ENCODE data around the gene SAPCD2. TPM values are rescaled to one million over a fixed set of nuclear protein-coding genes. Genes with fewer than 3 reads are reported as not detected.

SAPCD2 gene
- total and polyA plus RNA-seq, 12 donors: 0.07 to 1.7 (median 0.58) TPM

DNA sequence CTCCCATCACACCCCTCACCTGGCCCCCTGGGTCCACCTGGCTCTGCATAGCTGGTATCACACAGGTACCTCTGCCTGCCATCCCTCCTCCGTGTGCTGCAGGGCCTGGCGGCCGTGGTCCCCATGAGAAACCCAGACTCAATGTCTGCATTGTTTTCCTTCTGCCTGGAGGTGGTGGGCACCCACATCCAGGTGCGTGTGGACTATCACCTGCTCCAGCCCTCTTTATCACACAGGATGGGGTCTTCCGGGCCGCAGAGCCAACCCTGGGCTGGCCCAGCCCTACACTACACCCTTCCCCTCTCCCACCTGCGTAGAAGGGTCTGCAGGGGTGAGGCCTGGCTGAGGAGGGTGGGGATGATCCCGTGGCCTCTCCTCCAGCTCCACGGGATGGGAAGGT, 31.4 kb downstream of the SAPCD2 start:
- Histone ChIP-seq H3K27ac (no peak overlapping the region), H3K36me3 (replicated peaks in 1 of 2) (peaks cover 0 to 7% of the 10 kb centered on the region in 2 donors), H3K9me3 (replicated peaks in 1 of 3) (no peaks in the 10 kb centered on the region), H3K27me3 (peaks cover 5% of the 10 kb centered on the region), H3K4me3 (no peak overlapping the region), H3K4me1 (replicated peaks in 1 of 2) (peaks cover 0 to 8% of the 10 kb centered on the region in 2 donors)
- intact Hi-C loops (cut with DNase I): loop anchor here in 1 of 2 donors (5.0 kb wide), 1 partner anchor 252 kb away; no protein-coding TSS in a partner anchor
- TF ChIP-seq CTCF (IDR thresholded peaks at IDR 0.05): no peak
- TF ChIP-seq POLR2A (IDR thresholded peaks at IDR 0.05): no peak
- no peak for DNase-seq
- 78 to 84% (median 83%) methylated on average over 5 to 9 of the region's 9 CpGs for WGBS, 4 donors

- Histone ChIP-seq H3K27me3 (no peaks in the 10 kb centered on the region), H3K4me1 (replicated peaks in 1 of 2) (peaks cover 0 to 8% of the 10 kb centered on the region in 2 donors), H3K4me3 (no peak overlapping the region), H3K27ac (no peak overlapping the region), H3K9me3 (replicated peaks in 1 of 3) (no peaks in the 10 kb centered on the region), H3K36me3 (replicated peaks in 1 of 2) (peaks cover 0 to 7% of the 10 kb centered on the region in 2 donors)
- intact Hi-C loops (cut with DNase I): loop anchor here in 1 of 2 donors (5.0 kb wide), 1 partner anchor 250 kb away; no protein-coding TSS in a partner anchor
- DNase-seq: no peak
- TF ChIP-seq CTCF (IDR thresholded peaks at IDR 0.05) (no peak), POLR2A (IDR thresholded peaks at IDR 0.05) (no peak)
- WGBS, 4 donors: 84 to 91% (median 86%) methylated on average over 10 of the region's 10 CpGs
Measured at GRCh38 chr9:137037483-137037882, 32.9 kb downstream of the SAPCD2 start.

GRCh38 chr9:137037035-137037434, 33.3 kb downstream of the SAPCD2 start:
- Histone ChIP-seq H3K4me3 (no peak overlapping the region), H3K9me3 (replicated peaks in 1 of 3) (no peaks in the 10 kb centered on the region), H3K4me1 (replicated peaks in 1 of 2) (peaks cover 0 to 9% of the 10 kb centered on the region in 2 donors), H3K27ac (no peak overlapping the region), H3K36me3 (replicated peaks in 1 of 2) (peaks cover 0 to 7% of the 10 kb centered on the region in 2 donors), H3K27me3 (no peaks in the 10 kb centered on the region)
- intact Hi-C loops (cut with DNase I): loop anchor here in 1 of 2 donors (5.0 kb wide), 1 partner anchor 250 kb away; no protein-coding TSS in a partner anchor
- DNase-seq: no peak
- WGBS, 4 donors: 41 to 63% (median 56%) methylated on average over 1 to 13 of the region's 13 CpGs
- TF ChIP-seq CTCF (IDR thresholded peaks at IDR 0.05) (no peak), POLR2A (IDR thresholded peaks at IDR 0.05) (no peak)

- Histone ChIP-seq H3K9me3 (replicated peaks in 1 of 3) (no peaks in the 10 kb centered on the region), H3K27me3 (no peaks in the 10 kb centered on the region), H3K27ac (no peak overlapping the region), H3K4me1 (replicated peaks in 1 of 2) (peaks cover 0 to 16% of the 10 kb centered on the region in 2 donors), H3K36me3 (replicated peaks in 1 of 2) (peaks cover 0 to 7% of the 10 kb centered on the region in 2 donors), H3K4me3 (no peak overlapping the region)
- DNase-seq: no peak
- intact Hi-C loops (cut with DNase I): loop anchor here in 1 of 2 donors (5.0 kb wide), 1 partner anchor 249 kb away; no protein-coding TSS in a partner anchor
- TF ChIP-seq POLR2A (IDR thresholded peaks at IDR 0.05) (no peak), CTCF (IDR thresholded peaks at IDR 0.05) (no peak)
- WGBS, 4 donors: 44 to 73% (median 56%) methylated on average over 4 to 8 of the region's 8 CpGs
Measured at GRCh38 chr9:137035937-137036336, 34.4 kb downstream of the SAPCD2 start.
